Measurements from ENCODE around the gene OR56A1. TPM values are rescaled to one million over a fixed set of nuclear protein-coding genes. Genes with fewer than 3 reads are reported as not detected.
A peak's percentile ranks its signal among the peaks of the same experiment; 100 is the strongest.

OR56A1 gene
- total and polyA plus RNA-seq, 2 experiments from 2014 or later = 0.07 TPM; not detected in 1

- Histone ChIP-seq H3K79me2 (no peaks in the 10 kb centered on the region), H3K9me3 (ENCODE audit: low read depth) (no peaks in the 10 kb centered on the region), H2AFZ (no peak overlapping the region), H4K20me1 (ENCODE audit: insufficient read depth, poor library complexity, severe bottlenecking) (no peaks in the 10 kb centered on the region), H3K4me1 (ENCODE audit: insufficient read depth) (no peaks in the 10 kb centered on the region), H3K36me3 (replicated peaks; ENCODE audit: insufficient read depth, low read depth) (no peaks in the 10 kb centered on the region), H3K27ac (no peak overlapping the region), H3K4me2 (no peak overlapping the region), H3K27me3 (peaks cover 2% of the 10 kb centered on the region), H3K4me3 (no peak overlapping the region), H3K9me2 (replicated peaks; ENCODE audit: insufficient read depth) (no peaks in the 10 kb centered on the region)
- 81% methylated on average over 2 of the region's 2 CpGs for WGBS (ENCODE audit: low lambda C conversion rate, missing lambda C conversion rate)
- TF ChIP-seq EZH2phosphoT487 (IDR thresholded peaks at IDR 0.05; ENCODE audit: low read depth, severe bottlenecking, unreplicated experiment) (no peak), EZH2 (IDR thresholded peaks at IDR 0.05; ENCODE audit: borderline replicate concordance) (no peak), CTCF (IDR thresholded peaks at IDR 0.05; ENCODE audit: poor library complexity) (no peak)
- peak; percentile 7 for DNase-seq (ENCODE audit: low spot score)
Measured at GRCh38 chr11:6025056-6025455, 5.5 kb downstream of the OR56A1 start.

- Histone ChIP-seq H3K27me3 (peaks cover 2% of the 10 kb centered on the region), H3K79me2 (no peaks in the 10 kb centered on the region), H3K4me3 (no peak overlapping the region), H3K9me3 (ENCODE audit: low read depth) (no peaks in the 10 kb centered on the region), H3K27ac (no peak overlapping the region), H4K20me1 (ENCODE audit: insufficient read depth, poor library complexity, severe bottlenecking) (no peaks in the 10 kb centered on the region), H3K4me1 (ENCODE audit: insufficient read depth) (no peaks in the 10 kb centered on the region), H3K4me2 (no peak overlapping the region), H3K9me2 (replicated peaks; ENCODE audit: insufficient read depth) (no peaks in the 10 kb centered on the region), H3K36me3 (replicated peaks; ENCODE audit: insufficient read depth, low read depth) (no peaks in the 10 kb centered on the region), H2AFZ (no peak overlapping the region)
- no peak for TF ChIP-seq EZH2 (IDR thresholded peaks at IDR 0.05; ENCODE audit: borderline replicate concordance)
- TF ChIP-seq CTCF (IDR thresholded peaks at IDR 0.05; ENCODE audit: poor library complexity) = peak; percentile 81
- TF ChIP-seq EZH2phosphoT487 (IDR thresholded peaks at IDR 0.05; ENCODE audit: low read depth, severe bottlenecking, unreplicated experiment) = no peak
- DNase-seq (ENCODE audit: low spot score) = peak; percentile 68
- 4% methylated on average over 4 of the region's 4 CpGs for WGBS (ENCODE audit: low lambda C conversion rate, missing lambda C conversion rate)
Measured at GRCh38 chr11:6022956-6023355, 7.6 kb downstream of the OR56A1 start.

GRCh38 chr11:6013042-6013441 lies 17.5 kb downstream of the OR56A1 start:
- no peak overlapping the region for H3K4me3 ChIP-seq
- H3K4me1 ChIP-seq (ENCODE audit: insufficient read depth) = no peaks in the 10 kb centered on the region
- no peaks in the 10 kb centered on the region for H4K20me1 ChIP-seq (ENCODE audit: insufficient read depth, poor library complexity, severe bottlenecking)
- H3K9me2 ChIP-seq (replicated peaks; ENCODE audit: insufficient read depth) = no peaks in the 10 kb centered on the region
- peaks cover 12% of the 10 kb centered on the region for H3K27me3 ChIP-seq
- H2AFZ ChIP-seq = no peak overlapping the region
- H3K27ac ChIP-seq = no peak overlapping the region
- no peak for DNase-seq (ENCODE audit: low spot score)
- no peaks in the 10 kb centered on the region for H3K79me2 ChIP-seq
- no peak for TF ChIP-seq EZH2phosphoT487 (IDR thresholded peaks at IDR 0.05; ENCODE audit: low read depth, severe bottlenecking, unreplicated experiment)
- no peak for TF ChIP-seq CTCF (IDR thresholded peaks at IDR 0.05; ENCODE audit: poor library complexity)
- no peak for TF ChIP-seq EZH2 (IDR thresholded peaks at IDR 0.05; ENCODE audit: borderline replicate concordance)
- no peaks in the 10 kb centered on the region for H3K36me3 ChIP-seq (replicated peaks; ENCODE audit: insufficient read depth, low read depth)
- H3K4me2 ChIP-seq = no peak overlapping the region
- 72% methylated on average over 3 of the region's 3 CpGs for WGBS (ENCODE audit: low lambda C conversion rate, missing lambda C conversion rate)
- H3K9me3 ChIP-seq (ENCODE audit: low read depth) = no peaks in the 10 kb centered on the region

Measured in hepatocyte (in vitro differentiated cells).